ENCODE data around the gene FAM168B.

FAM168B gene, protein sequence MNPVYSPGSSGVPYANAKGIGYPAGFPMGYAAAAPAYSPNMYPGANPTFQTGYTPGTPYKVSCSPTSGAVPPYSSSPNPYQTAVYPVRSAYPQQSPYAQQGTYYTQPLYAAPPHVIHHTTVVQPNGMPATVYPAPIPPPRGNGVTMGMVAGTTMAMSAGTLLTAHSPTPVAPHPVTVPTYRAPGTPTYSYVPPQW

DNA sequence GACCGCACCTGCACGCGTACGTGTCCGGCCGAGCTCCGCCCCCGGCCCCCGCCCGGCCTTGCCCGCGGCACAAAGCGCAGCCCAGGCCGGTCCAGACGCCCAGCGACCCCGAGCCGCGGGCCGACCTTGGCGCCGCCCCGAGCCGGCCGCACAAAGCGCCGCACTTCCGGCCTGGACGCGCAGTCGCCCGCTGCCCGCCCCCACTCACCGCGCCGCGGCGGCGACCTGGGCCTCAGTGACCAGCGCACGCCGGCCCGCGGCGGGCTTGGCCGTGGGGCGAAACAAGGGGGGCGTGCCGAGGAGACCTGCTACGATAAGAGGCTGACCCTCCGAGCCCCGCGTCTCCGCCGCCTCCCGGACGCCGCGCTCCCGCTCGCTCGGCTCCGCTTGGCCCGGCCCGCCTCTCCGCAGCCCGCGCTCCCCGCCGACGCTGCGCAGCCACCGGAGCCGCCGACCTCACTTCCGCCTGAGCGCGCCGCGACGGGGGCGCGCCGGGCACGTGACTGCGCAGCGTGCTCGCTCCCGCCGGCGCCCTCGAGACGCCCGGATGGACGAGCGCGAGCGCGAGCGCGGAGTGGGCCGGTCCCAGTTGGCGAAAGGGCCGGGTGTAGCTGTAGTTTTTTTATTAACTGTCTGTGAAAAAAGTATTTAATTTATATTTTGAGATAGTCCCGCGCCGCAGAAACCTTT, at the start of gene FAM168B:
Gene FAM168B (minus strand): TSS at position 455 of the 690 bp plus-strand sequence. CDS start 10,814 bp downstream, outside the sequence.
- DNase-seq (ENCODE audit: extremely low spot score): peak; percentile 93
- TF ChIP-seq, protein P1, sequence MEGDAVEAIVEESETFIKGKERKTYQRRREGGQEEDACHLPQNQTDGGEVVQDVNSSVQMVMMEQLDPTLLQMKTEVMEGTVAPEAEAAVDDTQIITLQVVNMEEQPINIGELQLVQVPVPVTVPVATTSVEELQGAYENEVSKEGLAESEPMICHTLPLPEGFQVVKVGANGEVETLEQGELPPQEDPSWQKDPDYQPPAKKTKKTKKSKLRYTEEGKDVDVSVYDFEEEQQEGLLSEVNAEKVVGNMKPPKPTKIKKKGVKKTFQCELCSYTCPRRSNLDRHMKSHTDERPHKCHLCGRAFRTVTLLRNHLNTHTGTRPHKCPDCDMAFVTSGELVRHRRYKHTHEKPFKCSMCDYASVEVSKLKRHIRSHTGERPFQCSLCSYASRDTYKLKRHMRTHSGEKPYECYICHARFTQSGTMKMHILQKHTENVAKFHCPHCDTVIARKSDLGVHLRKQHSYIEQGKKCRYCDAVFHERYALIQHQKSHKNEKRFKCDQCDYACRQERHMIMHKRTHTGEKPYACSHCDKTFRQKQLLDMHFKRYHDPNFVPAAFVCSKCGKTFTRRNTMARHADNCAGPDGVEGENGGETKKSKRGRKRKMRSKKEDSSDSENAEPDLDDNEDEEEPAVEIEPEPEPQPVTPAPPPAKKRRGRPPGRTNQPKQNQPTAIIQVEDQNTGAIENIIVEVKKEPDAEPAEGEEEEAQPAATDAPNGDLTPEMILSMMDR (IDR thresholded peaks at IDR 0.05; ENCODE audit: control extremely low read depth, extremely low read depth, low read depth, missing control alignments): no peak
- CTCF ChIA-PET: interaction anchor here (0.8 to 2.3 kb wide), 5 partner anchors 11 to 581 kb away, joined by 3 to 12 read pairs (median 3); partner anchors contain the start of gene PLEKHB2
- POLR2A ChIA-PET: interaction anchor here (0.7 to 1.8 kb wide), 2 partner anchors 13 to 20 kb away, joined by 3 to 5 read pairs; no protein-coding TSS in a partner anchor

DNA sequence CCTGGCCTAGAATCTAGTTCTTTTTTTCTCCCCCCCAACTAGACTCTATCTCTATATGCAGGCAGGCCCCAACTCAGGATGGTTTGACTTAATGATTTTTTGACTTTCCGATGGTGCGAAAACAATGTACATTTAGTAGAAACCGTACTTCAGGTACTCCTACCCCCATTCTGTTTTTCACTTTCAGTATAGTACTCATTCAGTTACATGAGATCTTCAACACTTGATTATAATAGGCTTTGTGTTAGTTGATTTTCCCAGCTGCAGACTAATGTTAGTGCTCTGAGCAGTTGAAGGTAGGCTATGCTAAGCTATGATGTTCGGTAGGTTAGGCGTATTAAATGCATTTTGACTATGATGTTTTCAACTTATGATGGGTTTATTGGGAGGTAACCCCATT, 49.6 kb upstream of the FAM168B start:
- CTCF ChIA-PET: no interaction called here
- POLR2A ChIA-PET: no interaction called here
- TF ChIP-seq, protein P1 (IDR thresholded peaks at IDR 0.05; ENCODE audit: control extremely low read depth, extremely low read depth, low read depth, missing control alignments): no peak
- DNase-seq (ENCODE audit: extremely low spot score): no peak

DNA sequence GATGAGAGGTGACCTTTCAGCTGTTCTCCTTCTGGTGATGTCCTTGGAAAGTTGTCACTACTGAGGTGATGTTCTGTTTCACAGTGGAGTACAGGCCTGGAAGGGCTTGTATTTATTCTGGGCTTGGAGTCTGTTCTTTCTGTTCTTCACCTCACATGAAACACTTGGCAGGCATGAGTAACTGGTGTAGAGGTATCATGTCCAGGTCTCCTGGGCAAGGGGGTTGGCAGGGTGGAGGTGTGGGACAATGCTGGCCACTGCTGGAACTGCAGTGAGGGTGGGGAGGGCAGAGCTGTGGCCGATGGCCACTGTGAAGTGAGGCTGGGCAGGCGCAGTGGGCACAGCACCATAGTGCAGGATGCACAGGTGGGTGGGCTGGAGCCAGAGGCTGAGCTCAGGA, 47.3 kb upstream of the FAM168B start:
- POLR2A ChIA-PET: no interaction called here
- TF ChIP-seq, protein P1 (IDR thresholded peaks at IDR 0.05; ENCODE audit: control extremely low read depth, extremely low read depth, low read depth, missing control alignments): no peak
- CTCF ChIA-PET: interaction anchor here (1.0 kb wide), 2 partner anchors 13 to 18 kb away, joined by 3 read pairs; no protein-coding TSS in a partner anchor
- DNase-seq (ENCODE audit: extremely low spot score): no peak

DNA sequence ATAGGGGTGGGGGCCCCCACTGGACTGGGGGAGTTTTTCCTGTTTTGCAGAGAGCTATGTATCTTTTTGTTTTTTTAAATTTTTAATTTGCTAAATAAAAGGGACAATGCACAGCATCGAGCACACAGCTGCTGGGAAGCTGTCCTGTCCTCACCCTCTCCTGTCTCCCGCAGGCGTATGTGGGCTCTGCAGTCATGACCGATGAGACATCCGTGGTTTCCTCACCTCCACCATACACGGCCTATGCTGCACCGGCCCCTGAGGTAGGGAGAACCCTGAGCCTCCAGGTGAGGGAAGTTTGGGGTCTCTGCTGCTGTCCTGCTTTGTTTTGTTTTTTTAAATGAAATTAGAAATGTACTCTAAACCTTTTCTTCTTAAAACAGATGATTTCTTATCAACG, 39.5 kb upstream of the FAM168B start:
- ChIA-PET POLR2A (no interaction called here), CTCF (interaction anchor here (1.3 kb wide), 2 partner anchors 10 to 335 kb away, joined by 4 read pairs; no protein-coding TSS in a partner anchor)
- no peak for DNase-seq (ENCODE audit: extremely low spot score)
- TF ChIP-seq, protein P1 (IDR thresholded peaks at IDR 0.05; ENCODE audit: control extremely low read depth, extremely low read depth, low read depth, missing control alignments): no peak

DNA sequence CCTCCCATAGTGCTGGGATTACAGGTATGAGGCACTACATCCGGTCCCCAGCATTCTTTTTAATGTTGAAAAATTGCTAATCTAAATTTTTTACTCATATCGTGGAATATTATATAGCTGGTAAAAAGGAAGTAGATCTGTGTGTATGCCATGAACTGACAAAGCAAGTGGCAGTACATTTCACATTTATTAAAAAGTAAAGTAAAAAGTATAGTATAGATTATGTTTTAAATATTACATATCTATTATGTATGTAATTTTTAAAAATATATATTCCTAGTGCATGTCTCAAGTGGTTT, 37.0 kb upstream of the FAM168B start:
- POLR2A ChIA-PET: no interaction called here
- DNase-seq (ENCODE audit: extremely low spot score): no peak
- TF ChIP-seq, protein P1 (IDR thresholded peaks at IDR 0.05; ENCODE audit: control extremely low read depth, extremely low read depth, low read depth, missing control alignments): no peak
- CTCF ChIA-PET: interaction anchor here (1.2 to 1.6 kb wide), 3 partner anchors 16 to 40 kb away, joined by 3 to 4 read pairs (median 3); no protein-coding TSS in a partner anchor

DNA sequence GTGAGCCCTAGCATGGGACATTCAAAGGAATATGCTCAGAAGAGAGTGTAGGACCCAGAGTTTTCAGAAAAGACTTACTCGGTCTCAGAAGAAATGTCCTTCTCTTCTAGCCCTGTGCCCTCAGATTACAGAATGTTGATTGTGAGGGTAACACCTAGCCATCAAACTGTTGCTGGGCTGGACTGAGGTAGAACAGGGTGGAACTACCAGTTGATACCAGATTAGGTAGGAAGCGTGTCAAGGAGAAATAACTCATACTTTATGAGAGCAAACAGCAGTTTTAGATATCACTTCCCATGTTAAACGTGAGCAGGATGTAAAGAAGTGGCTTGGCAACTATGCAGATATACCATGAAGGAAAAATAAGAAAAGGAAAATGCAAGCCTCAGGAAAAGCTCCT, 34.7 kb upstream of the FAM168B start:
- ChIA-PET CTCF (no interaction called here), POLR2A (no interaction called here)
- DNase-seq (ENCODE audit: extremely low spot score): no peak
- TF ChIP-seq, protein P1 (IDR thresholded peaks at IDR 0.05; ENCODE audit: control extremely low read depth, extremely low read depth, low read depth, missing control alignments): no peak

All from GM10248 (cell line).